Stomach (tissue), 4 donors: ENCODE measurements around the gene BCL2L15.

Source experiments
- POLR2AphosphoS5 ChIP-seq, 3 donors: sonication (generic); formaldehyde crosslinking; IDR thresholded peaks; one replicate each; pipeline ENCODE4 v1.6.1; 2016; ENCODE audit warnings: antibody characterized with exemption in 3 of 3
- TF ChIP-seq, protein P1 (sequence below), 7 experiments: fragments of 450-650 bp in 4 of 7; fragments of 200-600 bp in 3 of 7; sonication (generic) in 3 of 7; IDR thresholded peaks; one replicate each; pipeline ENCODE4 v1.5.1; 2016 to 2019; ENCODE audit warnings: antibody characterized with exemption in 7 of 7, control low read depth in 2 of 7, mild to moderate bottlenecking in 1 of 7

DNA sequence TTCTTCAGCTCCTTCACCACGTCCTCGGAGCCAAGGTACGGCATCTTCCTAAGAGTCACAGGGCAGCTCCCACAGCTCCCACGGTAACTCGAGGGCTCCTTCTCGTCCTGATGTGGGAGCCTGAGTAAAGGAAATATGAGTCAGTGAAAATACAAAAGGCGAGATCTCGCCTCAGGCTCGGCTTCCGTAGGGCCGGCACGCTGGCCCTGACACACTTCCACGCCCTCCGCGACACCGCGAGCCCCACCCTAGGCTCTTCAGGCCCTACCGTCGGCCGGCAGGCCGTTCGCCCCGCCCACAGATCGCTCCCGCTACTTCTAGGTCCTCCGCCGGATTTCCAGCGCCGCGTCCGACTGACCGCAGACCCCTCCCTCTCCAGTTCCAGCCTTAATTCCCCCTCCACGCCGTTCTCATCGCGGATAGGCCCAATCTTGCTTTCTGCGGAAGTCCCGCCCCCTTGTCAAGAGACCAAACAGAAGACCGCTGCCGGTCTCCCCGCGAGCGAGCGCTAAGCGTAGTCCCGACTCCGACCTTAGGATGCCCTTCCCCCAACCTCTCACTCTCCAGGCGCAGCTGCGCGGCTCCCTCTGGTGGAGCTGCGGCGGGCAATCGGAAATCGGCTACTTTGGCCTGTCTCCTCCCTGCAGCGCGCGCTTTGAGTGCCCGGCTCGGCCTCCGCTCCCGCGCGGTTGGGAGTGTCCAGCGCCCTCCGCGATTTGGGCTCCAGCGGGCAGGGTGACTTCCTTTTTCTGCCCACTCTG lies 17.5 kb upstream of the BCL2L15 start, which contains the start of the genes AP4B1 and DCLRE1B:
- TF ChIP-seq, protein P1, sequence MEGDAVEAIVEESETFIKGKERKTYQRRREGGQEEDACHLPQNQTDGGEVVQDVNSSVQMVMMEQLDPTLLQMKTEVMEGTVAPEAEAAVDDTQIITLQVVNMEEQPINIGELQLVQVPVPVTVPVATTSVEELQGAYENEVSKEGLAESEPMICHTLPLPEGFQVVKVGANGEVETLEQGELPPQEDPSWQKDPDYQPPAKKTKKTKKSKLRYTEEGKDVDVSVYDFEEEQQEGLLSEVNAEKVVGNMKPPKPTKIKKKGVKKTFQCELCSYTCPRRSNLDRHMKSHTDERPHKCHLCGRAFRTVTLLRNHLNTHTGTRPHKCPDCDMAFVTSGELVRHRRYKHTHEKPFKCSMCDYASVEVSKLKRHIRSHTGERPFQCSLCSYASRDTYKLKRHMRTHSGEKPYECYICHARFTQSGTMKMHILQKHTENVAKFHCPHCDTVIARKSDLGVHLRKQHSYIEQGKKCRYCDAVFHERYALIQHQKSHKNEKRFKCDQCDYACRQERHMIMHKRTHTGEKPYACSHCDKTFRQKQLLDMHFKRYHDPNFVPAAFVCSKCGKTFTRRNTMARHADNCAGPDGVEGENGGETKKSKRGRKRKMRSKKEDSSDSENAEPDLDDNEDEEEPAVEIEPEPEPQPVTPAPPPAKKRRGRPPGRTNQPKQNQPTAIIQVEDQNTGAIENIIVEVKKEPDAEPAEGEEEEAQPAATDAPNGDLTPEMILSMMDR (IDR thresholded peaks at IDR 0.05): peak in 5 of 7 experiments; percentile 50 to 96 (median 83)
- peak; percentile 73 to 91 (median 91) for TF ChIP-seq POLR2AphosphoS5 (IDR thresholded peaks at IDR 0.05)
